Measurements from ENCODE around the gene GART.

GART gene

GRCh38 chr21:33488936-33489335, 53.0 kb downstream of the GART start:
- no peak for TF ChIP-seq CTCF (IDR thresholded peaks at IDR 0.05)
- peaks cover 0 to 10% (median 2%) of the 10 kb centered on the region in 4 donors for H3K4me1 ChIP-seq
- intact Hi-C loops (cut with DNase I; ENCODE audit: low total_unique reads) = loop anchor here (10.0 kb wide), 1 partner anchor 46 kb away; no protein-coding TSS in a partner anchor
- H3K9me3 ChIP-seq = no peaks in the 10 kb centered on the region
- no peaks in the 10 kb centered on the region for H3K36me3 ChIP-seq
- DNase-seq = no peak
- no peak overlapping the region for H3K27ac ChIP-seq
- no peak overlapping the region for H3K4me3 ChIP-seq
- H3K27me3 ChIP-seq = no peaks in the 10 kb centered on the region

- H3K4me1 ChIP-seq = peaks cover 0 to 10% (median 2%) of the 10 kb centered on the region in 4 donors
- H3K36me3 ChIP-seq = no peaks in the 10 kb centered on the region
- intact Hi-C loops (cut with DNase I; ENCODE audit: low total_unique reads) = loop anchor here (10.0 kb wide), 1 partner anchor 47 kb away; no protein-coding TSS in a partner anchor
- H3K4me3 ChIP-seq = no peak overlapping the region
- DNase-seq = no peak
- no peak overlapping the region for H3K27ac ChIP-seq
- no peak for TF ChIP-seq CTCF (IDR thresholded peaks at IDR 0.05)
- no peaks in the 10 kb centered on the region for H3K27me3 ChIP-seq
- H3K9me3 ChIP-seq = no peaks in the 10 kb centered on the region
Measured at GRCh38 chr21:33487996-33488395, 53.9 kb downstream of the GART start.

- DNase-seq = no peak
Measured at GRCh38 chr21:33481314-33481943, 60.5 kb downstream of the GART start.

GRCh38 chr21:33480481-33481103, 61.3 kb downstream of the GART start:
- intact Hi-C loops (cut with DNase I; ENCODE audit: low total_unique reads) = loop anchor here (5.0 to 10.0 kb wide), 2 partner anchors 54 to 162 kb away; partner anchors contain the start of genes CRYZL1 and ITSN1
- Histone ChIP-seq H3K9me3 (no peaks in the 10 kb centered on the region), H3K27ac (peak overlapping the region; percentile 84 to 96), H3K27me3 (no peaks in the 10 kb centered on the region), H3K36me3 (no peaks in the 10 kb centered on the region), H3K4me3 (peak overlapping the region; percentile 70 to 79), H3K4me1 (peaks cover 0 to 23% (median 12%) of the 10 kb centered on the region in 4 donors)
- TF ChIP-seq CTCF (IDR thresholded peaks at IDR 0.05) = no peak
- DNase-seq = no peak

More at GRCh38 chr21:33481314-33481943, 60.5 kb downstream of the GART start:
- Histone ChIP-seq H3K9me3 (no peaks in the 10 kb centered on the region), H3K36me3 (no peaks in the 10 kb centered on the region), H3K27ac (no peak overlapping the region), H3K4me1 (peaks cover 0 to 23% (median 12%) of the 10 kb centered on the region in 4 donors), H3K4me3 (no peak overlapping the region), H3K27me3 (no peaks in the 10 kb centered on the region)
- no peak for TF ChIP-seq CTCF (IDR thresholded peaks at IDR 0.05)
- intact Hi-C loops (cut with DNase I; ENCODE audit: low total_unique reads) = loop anchor here (5.0 to 10.0 kb wide), 2 partner anchors 53 to 161 kb away; partner anchors contain the start of genes CRYZL1 and ITSN1

- TF ChIP-seq CTCF (IDR thresholded peaks at IDR 0.05) = peak; percentile 52 to 58
- peaks cover 0 to 23% (median 12%) of the 10 kb centered on the region in 4 donors for H3K4me1 ChIP-seq
- intact Hi-C loops (cut with DNase I; ENCODE audit: low total_unique reads) = loop anchor here (5.0 to 10.0 kb wide), 3 partner anchors 55 to 1405 kb away; partner anchors contain the start of genes CRYZL1 and ITSN1
- H3K4me3 ChIP-seq = peak within 1 kb of the TSS; percentile 70 to 79
- H3K9me3 ChIP-seq = no peaks in the 10 kb centered on the region
- H3K36me3 ChIP-seq = no peaks in the 10 kb centered on the region
- no peaks in the 10 kb centered on the region for H3K27me3 ChIP-seq
- peak; percentile 91 to 98 for DNase-seq
- H3K27ac ChIP-seq = peak within 1 kb of the TSS; percentile 84 to 96
Measured at GRCh38 chr21:33479679-33480480, 62.0 kb downstream of the GART start, which contains the start of gene TMEM50B. Gene TMEM50B (minus strand): TSS chr21:33479974. CDS start chr21:33468885, 11,089 bp downstream.
